ENCODE measurements around the gene LCN10.

LCN10 gene

GRCh38 chr9:136734837-136735496 is 7.8 kb downstream of the LCN10 start:
- no peak overlapping the region for H3K4me3 ChIP-seq (replicated peaks; ENCODE audit: insufficient read depth, low read length)
- no peaks in the 10 kb centered on the region for H3K27me3 ChIP-seq (ENCODE audit: insufficient read depth, poor library complexity, severe bottlenecking)
- no peak for TF ChIP-seq SPI1 (IDR thresholded peaks at IDR 0.05; ENCODE audit: borderline replicate concordance, low read depth)
- TF ChIP-seq GABPA (IDR thresholded peaks at IDR 0.05; ENCODE audit: low read depth) = no peak
- no peak for TF ChIP-seq POLR2AphosphoS5 (IDR thresholded peaks at IDR 0.05; ENCODE audit: low read depth)
- no peak for TF ChIP-seq REST (IDR thresholded peaks at IDR 0.05; ENCODE audit: insufficient replicate concordance, low read depth)
- TF ChIP-seq CTCF (IDR thresholded peaks at IDR 0.05; ENCODE audit: insufficient read depth, low read length) = no peak
- DNase-seq (ENCODE audit: low read depth in 1 of 2, low spot score in 1 of 2) = no peak
- no peak overlapping the region for H3K27ac ChIP-seq (replicated peaks)

GRCh38 chr9:136733611-136734010 is 9.1 kb downstream of the LCN10 start:
- H3K27me3 ChIP-seq (ENCODE audit: insufficient read depth, poor library complexity, severe bottlenecking) = no peaks in the 10 kb centered on the region
- no peak overlapping the region for H3K4me3 ChIP-seq (replicated peaks; ENCODE audit: insufficient read depth, low read length)
- no peak for DNase-seq (ENCODE audit: low read depth in 1 of 2, low spot score in 1 of 2)
- H3K27ac ChIP-seq (replicated peaks) = no peak overlapping the region
- TF ChIP-seq GABPA (IDR thresholded peaks at IDR 0.05; ENCODE audit: low read depth) (no peak), POLR2AphosphoS5 (IDR thresholded peaks at IDR 0.05; ENCODE audit: low read depth) (no peak), SPI1 (IDR thresholded peaks at IDR 0.05; ENCODE audit: borderline replicate concordance, low read depth) (no peak), REST (IDR thresholded peaks at IDR 0.05; ENCODE audit: insufficient replicate concordance, low read depth) (no peak), CTCF (IDR thresholded peaks at IDR 0.05; ENCODE audit: insufficient read depth, low read length) (no peak)

- H3K27me3 ChIP-seq (ENCODE audit: insufficient read depth, poor library complexity, severe bottlenecking) = no peaks in the 10 kb centered on the region
- no peak overlapping the region for H3K4me3 ChIP-seq (replicated peaks; ENCODE audit: insufficient read depth, low read length)
- no peak overlapping the region for H3K27ac ChIP-seq (replicated peaks)
- DNase-seq (ENCODE audit: low read depth in 1 of 2, low spot score in 1 of 2) = no peak
- TF ChIP-seq REST (IDR thresholded peaks at IDR 0.05; ENCODE audit: insufficient replicate concordance, low read depth) (no peak), CTCF (IDR thresholded peaks at IDR 0.05; ENCODE audit: insufficient read depth, low read length) (no peak), POLR2AphosphoS5 (IDR thresholded peaks at IDR 0.05; ENCODE audit: low read depth) (no peak), SPI1 (IDR thresholded peaks at IDR 0.05; ENCODE audit: borderline replicate concordance, low read depth) (no peak), GABPA (IDR thresholded peaks at IDR 0.05; ENCODE audit: low read depth) (no peak)
These were observed 10.1 kb downstream of the LCN10 start for GRCh38 chr9:136732444-136733178.
